GM18499 (cell line): Measurements from ENCODE around the gene KTI12.
"Not testable (repeated sequence)": the region's sequence is repeated elsewhere in the genome, so short reads cannot be mapped to it uniquely, and the experiment has no call there.

Experiments used
- ATAC-seq: cut with Tn5 transposase; IDR thresholded peaks from one replicate; pipeline ENCODE4 v1.9.1; 2021; ENCODE audit warnings: moderate number of reproducible peaks; ENCODE audit not compliant: insufficient read depth, unreplicated experiment

Gene KTI12

GRCh38 chr1:52033190-52034049 is at the start of gene KTI12:
TSS of gene KTI12 (minus strand) at chr1:52033810. CDS start at chr1:52033761, 49 bp downstream.
- peak; percentile 67 for ATAC-seq

- ATAC-seq: no peak
These were observed 46.4 kb upstream of the KTI12 start for GRCh38 chr1:52080014-52080415.

- not testable (repeated sequence) for ATAC-seq
These were observed 43.7 kb upstream of the KTI12 start for GRCh38 chr1:52077277-52077676.

- ATAC-seq: no peak
These were observed 38.7 kb upstream of the KTI12 start for GRCh38 chr1:52072291-52072690.

- ATAC-seq: no peak
These were observed 37.1 kb upstream of the KTI12 start for GRCh38 chr1:52070704-52071103.

GRCh38 chr1:52063192-52063591 is 29.6 kb upstream of the KTI12 start:
- no peak for ATAC-seq

- no peak for ATAC-seq
These were observed 27.2 kb upstream of the KTI12 start for GRCh38 chr1:52060822-52061221.

- no peak for ATAC-seq
These were observed 26.3 kb upstream of the KTI12 start for GRCh38 chr1:52059888-52060287.

GRCh38 chr1:52059321-52059720 is 25.7 kb upstream of the KTI12 start:
- ATAC-seq: no peak

- ATAC-seq: no peak
These were observed 24.3 kb upstream of the KTI12 start for GRCh38 chr1:52057876-52058415.

- ATAC-seq: no peak
These were observed 23.6 kb upstream of the KTI12 start for GRCh38 chr1:52057255-52057654.

GRCh38 chr1:52056937-52057231 is 23.3 kb upstream of the KTI12 start:
- ATAC-seq: peak; percentile 32

- peak; percentile 51 for ATAC-seq
These were observed 22.7 kb upstream of the KTI12 start, which contains the start of gene BTF3L4 for GRCh38 chr1:52056163-52056936. TSS of gene BTF3L4 (plus strand) at chr1:52056295. CDS start at chr1:52059848, 3,553 bp downstream.

GRCh38 chr1:52055866-52056162 is 22.2 kb upstream of the KTI12 start:
- no peak for ATAC-seq

- ATAC-seq: no peak
These were observed 21.7 kb upstream of the KTI12 start, which contains the start of gene TXNDC12 for GRCh38 chr1:52055066-52055865. TSS of gene TXNDC12 (minus strand) at chr1:52055191. CDS start at chr1:52055096, 95 bp downstream.

GRCh38 chr1:52054496-52055065 is 21.0 kb upstream of the KTI12 start:
- ATAC-seq: no peak

- ATAC-seq: no peak
These were observed 20.3 kb upstream of the KTI12 start for GRCh38 chr1:52053862-52054261.

GRCh38 chr1:52049337-52049736 is 15.7 kb upstream of the KTI12 start:
- not testable (repeated sequence) for ATAC-seq

- ATAC-seq: not testable (repeated sequence)
These were observed 12.1 kb upstream of the KTI12 start for GRCh38 chr1:52045666-52046195.

- no peak for ATAC-seq
These were observed 11.6 kb upstream of the KTI12 start for GRCh38 chr1:52045236-52045635.
